IMR-90 (cell line): ENCODE results near the gene ELF5. TPM values are rescaled to one million over a fixed set of nuclear protein-coding genes. Genes with fewer than 3 reads are reported as not detected.

Source experiments
- ATAC-seq: fragments of 200-7000 bp; cut with Tn5 transposase; 2 replicates; pipeline ENCODE4 v1.9.1; 2020; ENCODE audit warnings: low read depth, mild to moderate bottlenecking, moderate library complexity
- BruUV-seq: library from RNA; stranded (reverse); fragments of 400-500 nt; replicated peaks from 2 replicates; lab custom pipeline; 2021; lab: Mats Ljungman, UMichigan
- CTCF ChIA-PET: fragments of 300-600 bp; formaldehyde crosslinking; extraction: SDS; loops from one replicate; lab custom pipeline; 2021; ENCODE audit warnings: antibody characterized with exemption; lab: Yijun Ruan, JAX
- POLR2A ChIA-PET: fragments of 300-600 bp; sonication (Branson Sonifier 250); formaldehyde crosslinking; loops from one replicate; lab custom pipeline; 2022; ENCODE audit warnings: antibody characterized with exemption; ENCODE audit not compliant: unreplicated experiment; lab: Charles Lee
- DNase-seq: peaks from one replicate; pipeline ENCODE4 v3.0.0; 2013
- H2AFZ ChIP-seq: replicated peaks from 2 replicates; pipeline ENCODE3; 2013; ENCODE audit warnings: low read length, mild to moderate bottlenecking; ENCODE audit not compliant: poor library complexity
- H2AK5ac ChIP-seq: 2 replicates; pipeline ENCODE4 v1.6.1; 2013; ENCODE audit warnings: low read depth, low read length, inconsistent platforms
- H2AK9ac ChIP-seq: replicated peaks from 2 replicates; pipeline ENCODE3; 2013; ENCODE audit warnings: mild to moderate bottlenecking, low read depth, low read length, moderate library complexity; ENCODE audit not compliant: poor library complexity
- H2BK120ac ChIP-seq: 2 replicates; pipeline ENCODE4 v1.6.1; 2013; ENCODE audit warnings: low read depth, low read length, inconsistent platforms
- H2BK15ac ChIP-seq: 3 replicates; pipeline ENCODE4 v1.6.1; 2013; ENCODE audit warnings: low read depth, low read length, inconsistent platforms
- H2BK20ac ChIP-seq: 2 replicates; pipeline ENCODE4 v1.6.1; 2013; ENCODE audit warnings: low read depth, mild to moderate bottlenecking, inconsistent platforms, low read length, moderate library complexity
- H2BK5ac ChIP-seq: 2 replicates; pipeline ENCODE4 v1.6.1; 2013; ENCODE audit warnings: mild to moderate bottlenecking, low read depth, low read length, inconsistent platforms; ENCODE audit not compliant: poor library complexity, severe bottlenecking
- H3K14ac ChIP-seq: replicated peaks from 2 replicates; pipeline ENCODE4 v1.6.1; 2013; ENCODE audit warnings: low read depth, low read length, inconsistent platforms
- H3K18ac ChIP-seq: 2 replicates; pipeline ENCODE4 v1.6.1; 2013; ENCODE audit warnings: low read depth, low read length, control low read depth
- H3K23ac ChIP-seq: 2 replicates; pipeline ENCODE4 v1.6.1; 2013; ENCODE audit warnings: low read depth, low read length, inconsistent platforms
- H3K27ac ChIP-seq: 2 replicates; pipeline ENCODE4 v1.5.1; 2013; ENCODE audit warnings: mild to moderate bottlenecking, control low read depth, low read length; ENCODE audit not compliant: insufficient read depth
- H3K27me3 ChIP-seq: 2 replicates; pipeline ENCODE4 v1.6.1; 2013; ENCODE audit warnings: low read length; ENCODE audit not compliant: control insufficient read depth, insufficient read depth
- H3K36me3 ChIP-seq: 2 replicates; pipeline ENCODE4 v1.6.1; 2013; ENCODE audit warnings: low read length, mixed read lengths; ENCODE audit not compliant: control insufficient read depth, insufficient read depth
- H3K4ac ChIP-seq: 2 replicates; pipeline ENCODE4 v1.6.1; 2013; ENCODE audit warnings: low read depth, low read length, inconsistent platforms
- H3K4me1 ChIP-seq: 2 replicates; pipeline ENCODE4 v1.6.1; 2013; ENCODE audit warnings: low read length, mixed read lengths; ENCODE audit not compliant: control insufficient read depth, insufficient read depth
- H3K4me2 ChIP-seq: 2 replicates; pipeline ENCODE4 v1.6.1; 2013; ENCODE audit warnings: low read depth, mild to moderate bottlenecking, control low read depth, low read length, moderate library complexity
- H3K4me3 ChIP-seq: 2 replicates; pipeline ENCODE4 v1.5.1; 2013; ENCODE audit warnings: low read depth, mild to moderate bottlenecking, control low read depth, low read length, moderate library complexity; ENCODE audit not compliant: insufficient read depth
- H3K56ac ChIP-seq: 2 replicates; pipeline ENCODE4 v1.6.1; 2013; ENCODE audit warnings: low read length, inconsistent platforms; ENCODE audit not compliant: insufficient read depth; ENCODE audit errors: extremely low read depth
- H3K79me1 ChIP-seq, 2 experiments: 2 replicates each; pipeline ENCODE4 v1.6.1; 2013; ENCODE audit warnings: low read length in 2 of 2, inconsistent platforms in 1 of 2, low read depth in 1 of 2
- H3K9ac ChIP-seq: 2 replicates; pipeline ENCODE4 v1.6.1; 2013; ENCODE audit warnings: low read depth, low read length, control low read depth
- H3K9me1 ChIP-seq: 2 replicates; pipeline ENCODE4 v1.6.1; 2013; ENCODE audit warnings: low read length, inconsistent platforms; ENCODE audit not compliant: insufficient read depth
- H3K9me3 ChIP-seq: 2 replicates; pipeline ENCODE4 v1.6.1; 2013; ENCODE audit warnings: low read length; ENCODE audit not compliant: control insufficient read depth, insufficient read depth
- H4K20me1 ChIP-seq: 2 replicates; pipeline ENCODE4 v1.6.1; 2013; ENCODE audit warnings: low read length, inconsistent platforms; ENCODE audit not compliant: insufficient read depth
- H4K5ac ChIP-seq: 2 replicates; pipeline ENCODE4 v1.6.1; 2013; ENCODE audit warnings: mild to moderate bottlenecking, low read depth, low read length, control low read depth
- H4K8ac ChIP-seq, 2 experiments: 2 replicates each; pipeline ENCODE4 v1.6.1; 2013; ENCODE audit warnings: low read depth in 2 of 2, low read length in 2 of 2, control low read depth in 1 of 2, inconsistent platforms in 1 of 2
- H4K91ac ChIP-seq: 2 replicates; pipeline ENCODE4 v1.6.1; 2013; ENCODE audit warnings: low read depth, low read length, inconsistent platforms; ENCODE audit not compliant: insufficient read depth
- BHLHE40 ChIP-seq: fragments of 150-350 bp; IDR thresholded peaks from 2 replicates; pipeline ENCODE4 v1.6.1; 2016; ENCODE audit warnings: mild to moderate bottlenecking, low read depth, low read length
- CEBPB ChIP-seq: IDR thresholded peaks from 2 replicates; pipeline ENCODE4 v1.6.1; 2012; ENCODE audit warnings: low read depth, low read length, improper control_type of control experiment
- CHD1 ChIP-seq: IDR thresholded peaks from 2 replicates; pipeline ENCODE4 v1.6.1; 2012; ENCODE audit warnings: low read depth, low read length, improper control_type of control experiment
- FOS ChIP-seq: fragments of 150-350 bp; IDR thresholded peaks from 2 replicates; pipeline ENCODE4 v1.6.1; 2016; ENCODE audit warnings: low read depth, low read length
- MAFK ChIP-seq: IDR thresholded peaks from 2 replicates; pipeline ENCODE4 v1.6.1; 2012; ENCODE audit warnings: low read depth, low read length, improper control_type of control experiment
- MAZ ChIP-seq: IDR thresholded peaks from 2 replicates; pipeline ENCODE4 v1.6.1; 2012; ENCODE audit warnings: low read depth, mild to moderate bottlenecking, low read length, improper control_type of control experiment, moderate library complexity, borderline replicate concordance
- MXI1 ChIP-seq: IDR thresholded peaks from 2 replicates; pipeline ENCODE4 v1.6.1; 2012; ENCODE audit warnings: low read depth, mild to moderate bottlenecking, low read length, moderate library complexity, borderline replicate concordance
- NFE2L2 ChIP-seq: fragments of 150-350 bp; IDR thresholded peaks from 2 replicates; pipeline ENCODE4 v1.6.1; 2016; ENCODE audit warnings: low read depth, mild to moderate bottlenecking, low read length
- POLR2A ChIP-seq: IDR thresholded peaks from 2 replicates; pipeline ENCODE4 v1.6.1; 2012; ENCODE audit warnings: mild to moderate bottlenecking, low read depth, low read length
- RAD21 ChIP-seq: IDR thresholded peaks from 2 replicates; pipeline ENCODE4 v1.6.1; 2012; ENCODE audit warnings: low read length, improper control_type of control experiment
- RCOR1 ChIP-seq: IDR thresholded peaks from 2 replicates; pipeline ENCODE4 v1.6.1; 2012; ENCODE audit warnings: mild to moderate bottlenecking, low read length, improper control_type of control experiment; ENCODE audit not compliant: insufficient replicate concordance
- RFX5 ChIP-seq: IDR thresholded peaks from 2 replicates; pipeline ENCODE4 v1.8.0; 2012; ENCODE audit warnings: low read depth, mild to moderate bottlenecking, low read length, moderate library complexity
- SMC3 ChIP-seq: fragments of 150-350 bp; IDR thresholded peaks from 2 replicates; pipeline ENCODE4 v1.6.1; 2016; ENCODE audit warnings: low read depth, mild to moderate bottlenecking, antibody characterized with exemption, low read length, moderate library complexity
- WGBS, 2 experiments: methylation state at CpG; one replicate each; pipeline versions ENCODE4 v1.1.5 to v1.1.7; 2013; ENCODE audit warnings: missing lambda C conversion rate in 2 of 2; ENCODE audit not compliant: insufficient read length in 1 of 2; ENCODE audit errors: extremely low coverage in 2 of 2; 5-methylcytosine and 5-hydroxymethylcytosine counted together
- dilution Hi-C: fragments of 300-500 bp; cut with HindIII; formaldehyde crosslinking; loops from one replicate; pipeline ENCODE4 v1.14.3; 2018; ENCODE audit warnings: low sequenced_read_pairs; ENCODE audit not compliant: unreplicated experiment
- in situ Hi-C: fragments of 300-500 bp; cut with MboI; formaldehyde crosslinking; loops from 3 replicates; pipeline ENCODE4 v1.14.3; 2019; ENCODE audit warnings: low sequenced_read_pairs, inconsistent platforms, mixed read lengths
- intact Hi-C: fragments of 100-400 bp; cut with micrococcal nuclease; formaldehyde crosslinking; loops from 2 replicates; pipeline ENCODE4 v1.10.0; 2022
- polyA plus RNA-seq, 3 experiments: library from polyadenylated mRNA; depleted of rRNA; stranded (reverse); fragments of >200 nt; gene quantifications; 2 replicates each; pipeline ENCODE4 v1.2.3, GENCODE V29; 2012; ENCODE audit warnings: low replicate concordance in 1 of 3
- total RNA-seq: library from RNA; depleted of rRNA; stranded (reverse); fragments of >200 nt; gene quantifications from 2 replicates; pipeline ENCODE4 v1.2.3, GENCODE V29; 2012
- TF ChIP-seq, protein P1 (sequence below): fragments of 150-350 bp; IDR thresholded peaks from 2 replicates; pipeline ENCODE4 v1.6.1; 2016; ENCODE audit warnings: low read depth, mild to moderate bottlenecking, low read length, moderate library complexity, borderline replicate concordance
- TF ChIP-seq, protein P2 (sequence below): conservative IDR thresholded peaks from 2 replicates; pipeline ENCODE4 v1.5.1; 2012; ENCODE audit warnings: mild to moderate bottlenecking, low read depth, low read length, improper control_type of control experiment
- TF ChIP-seq, protein P3 (sequence below): fragments of 150-350 bp; IDR thresholded peaks from 2 replicates; pipeline ENCODE4 v1.6.1; 2017; ENCODE audit warnings: mild to moderate bottlenecking, antibody characterized with exemption, low read length, low read depth

ELF5 gene
- total and polyA plus RNA-seq, 2 of the 4 experiments (the other 2 are of a cell fraction): not detected

DNA sequence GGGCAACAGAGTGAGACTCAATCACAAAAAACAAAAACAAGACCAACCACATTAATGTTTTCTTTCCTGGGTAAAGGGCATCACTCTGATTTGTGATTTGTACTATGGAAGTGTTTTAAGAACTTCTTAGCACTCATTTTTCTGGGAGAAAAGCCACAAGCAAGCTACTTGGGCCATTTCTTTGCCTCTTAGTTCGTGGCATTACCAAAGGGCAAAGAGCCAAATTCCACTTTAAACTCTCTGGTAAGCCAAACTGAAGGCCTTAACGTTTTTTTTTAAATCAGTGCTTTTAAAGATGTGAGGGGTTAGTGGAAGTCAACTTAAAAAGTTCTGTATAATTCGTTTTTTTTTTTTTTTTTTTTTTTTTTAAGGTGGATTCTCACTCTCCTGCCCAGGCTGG lies 37.9 kb downstream of the ELF5 start:
- Histone ChIP-seq H2AK5ac (no peak overlapping the region), H3K9me3 (no peaks in the 10 kb centered on the region), H3K4me3 (no peak overlapping the region), H4K5ac (no peak overlapping the region), H3K36me3 (peaks cover 12% of the 10 kb centered on the region), H4K91ac (no peak overlapping the region), H3K9ac (no peak overlapping the region), H2AFZ (no peak overlapping the region), H3K27ac (no peak overlapping the region), H2BK5ac (no peak overlapping the region), H3K4me2 (no peak overlapping the region), H4K20me1 (no peaks in the 10 kb centered on the region), H3K4ac (no peak overlapping the region), H3K79me1 (no peaks in the 10 kb centered on the region), H3K18ac (no peak overlapping the region), H3K4me1 (peaks cover 3% of the 10 kb centered on the region; the same call in 1 of the 2 replicates), H2BK20ac (no peak overlapping the region), H3K14ac (no peak overlapping the region), H4K8ac (no peak overlapping the region), H3K56ac (no peak overlapping the region), H2BK120ac (no peak overlapping the region), H2BK15ac (no peak overlapping the region), H2AK9ac (no peak overlapping the region), H3K23ac (no peak overlapping the region), H3K9me1 (no peaks in the 10 kb centered on the region; the same call in 1 of the 2 replicates), H3K27me3 (peaks cover 13% of the 10 kb centered on the region)
- POLR2A ChIA-PET: no interaction called here
- in situ Hi-C loops: no loop called here
- dilution Hi-C loops: no loop called here
- no TSS peak for BruUV-seq
- DNase-seq (no peak), ATAC-seq (no peak)
- TF ChIP-seq RCOR1: no peak
- TF ChIP-seq MAFK: no peak
- no peak for TF ChIP-seq RFX5
- TF ChIP-seq MXI1: no peak
- TF ChIP-seq, protein P1, sequence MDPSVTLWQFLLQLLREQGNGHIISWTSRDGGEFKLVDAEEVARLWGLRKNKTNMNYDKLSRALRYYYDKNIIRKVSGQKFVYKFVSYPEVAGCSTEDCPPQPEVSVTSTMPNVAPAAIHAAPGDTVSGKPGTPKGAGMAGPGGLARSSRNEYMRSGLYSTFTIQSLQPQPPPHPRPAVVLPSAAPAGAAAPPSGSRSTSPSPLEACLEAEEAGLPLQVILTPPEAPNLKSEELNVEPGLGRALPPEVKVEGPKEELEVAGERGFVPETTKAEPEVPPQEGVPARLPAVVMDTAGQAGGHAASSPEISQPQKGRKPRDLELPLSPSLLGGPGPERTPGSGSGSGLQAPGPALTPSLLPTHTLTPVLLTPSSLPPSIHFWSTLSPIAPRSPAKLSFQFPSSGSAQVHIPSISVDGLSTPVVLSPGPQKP: no peak
- no peak for TF ChIP-seq RAD21
- no peak for TF ChIP-seq CHD1
- no peak for TF ChIP-seq BHLHE40
- no peak for TF ChIP-seq POLR2A
- TF ChIP-seq, protein P2, sequence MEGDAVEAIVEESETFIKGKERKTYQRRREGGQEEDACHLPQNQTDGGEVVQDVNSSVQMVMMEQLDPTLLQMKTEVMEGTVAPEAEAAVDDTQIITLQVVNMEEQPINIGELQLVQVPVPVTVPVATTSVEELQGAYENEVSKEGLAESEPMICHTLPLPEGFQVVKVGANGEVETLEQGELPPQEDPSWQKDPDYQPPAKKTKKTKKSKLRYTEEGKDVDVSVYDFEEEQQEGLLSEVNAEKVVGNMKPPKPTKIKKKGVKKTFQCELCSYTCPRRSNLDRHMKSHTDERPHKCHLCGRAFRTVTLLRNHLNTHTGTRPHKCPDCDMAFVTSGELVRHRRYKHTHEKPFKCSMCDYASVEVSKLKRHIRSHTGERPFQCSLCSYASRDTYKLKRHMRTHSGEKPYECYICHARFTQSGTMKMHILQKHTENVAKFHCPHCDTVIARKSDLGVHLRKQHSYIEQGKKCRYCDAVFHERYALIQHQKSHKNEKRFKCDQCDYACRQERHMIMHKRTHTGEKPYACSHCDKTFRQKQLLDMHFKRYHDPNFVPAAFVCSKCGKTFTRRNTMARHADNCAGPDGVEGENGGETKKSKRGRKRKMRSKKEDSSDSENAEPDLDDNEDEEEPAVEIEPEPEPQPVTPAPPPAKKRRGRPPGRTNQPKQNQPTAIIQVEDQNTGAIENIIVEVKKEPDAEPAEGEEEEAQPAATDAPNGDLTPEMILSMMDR: no peak
- TF ChIP-seq, protein P3, sequence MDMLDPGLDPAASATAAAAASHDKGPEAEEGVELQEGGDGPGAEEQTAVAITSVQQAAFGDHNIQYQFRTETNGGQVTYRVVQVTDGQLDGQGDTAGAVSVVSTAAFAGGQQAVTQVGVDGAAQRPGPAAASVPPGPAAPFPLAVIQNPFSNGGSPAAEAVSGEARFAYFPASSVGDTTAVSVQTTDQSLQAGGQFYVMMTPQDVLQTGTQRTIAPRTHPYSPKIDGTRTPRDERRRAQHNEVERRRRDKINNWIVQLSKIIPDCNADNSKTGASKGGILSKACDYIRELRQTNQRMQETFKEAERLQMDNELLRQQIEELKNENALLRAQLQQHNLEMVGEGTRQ: no peak
- no peak for TF ChIP-seq MAZ
- no peak for TF ChIP-seq CEBPB
- no peak for TF ChIP-seq FOS
- no peak for TF ChIP-seq NFE2L2
- no peak for TF ChIP-seq SMC3
- no CpG with 5 or more reads among the region's 3 CpGs for WGBS, 2 experiments
- intact Hi-C loops: no loop called here
- CTCF ChIA-PET: no interaction called here
